B cell (primary cell): Measurements from ENCODE around the gene ZNF189.

Experiments
- CTCF ChIP-seq: fragments of 200-600 bp; IDR thresholded peaks from one replicate; pipeline ENCODE4 v1.8.0; 2022; ENCODE audit warnings: antibody characterized with exemption, mild to moderate bottlenecking
- EZH2 ChIP-seq: IDR thresholded peaks from 2 replicates; pipeline ENCODE4 v1.6.1; 2012; ENCODE audit warnings: borderline replicate concordance, low read depth, mild to moderate bottlenecking, moderate library complexity, low read length; ENCODE audit not compliant: insufficient read depth, poor library complexity, severe bottlenecking

- TF ChIP-seq EZH2 (no peak), CTCF (no peak)
Measured at GRCh38 chr9:101376111-101376848, 22.4 kb upstream of the ZNF189 start.
